HG03469 (cell line): ENCODE measurements around the gene SCUBE1.

ENCODE experiments used
- ATAC-seq: cut with Tn5 transposase; IDR thresholded peaks from one replicate; pipeline ENCODE4 v1.9.1; 2021; ENCODE audit warnings: mild to moderate bottlenecking, moderate library complexity, moderate number of reproducible peaks; ENCODE audit not compliant: unreplicated experiment

The SCUBE1 gene

GRCh38 chr22:43163241-43163795, 179.9 kb downstream of the SCUBE1 start:
- ATAC-seq = no peak

- no peak for ATAC-seq
Measured at GRCh38 chr22:43162412-43163150, 180.6 kb downstream of the SCUBE1 start.

- no peak for ATAC-seq
Measured at GRCh38 chr22:43160497-43161126, 182.6 kb downstream of the SCUBE1 start.

GRCh38 chr22:43159484-43160178, 183.5 kb downstream of the SCUBE1 start:
- no peak for ATAC-seq

GRCh38 chr22:43158778-43159483, 184.2 kb downstream of the SCUBE1 start:
- ATAC-seq = no peak

- ATAC-seq = no peak
Measured at GRCh38 chr22:43157874-43158546, 185.2 kb downstream of the SCUBE1 start.

- ATAC-seq = no peak
Measured at GRCh38 chr22:43156413-43156812, 186.8 kb downstream of the SCUBE1 start.

- ATAC-seq = no peak
Measured at GRCh38 chr22:43155789-43156188, 187.4 kb downstream of the SCUBE1 start.

GRCh38 chr22:43154887-43155536, 188.2 kb downstream of the SCUBE1 start:
- no peak for ATAC-seq

- no peak for ATAC-seq
Measured at GRCh38 chr22:43153899-43154298, 189.3 kb downstream of the SCUBE1 start.

GRCh38 chr22:43152357-43153071, 190.7 kb downstream of the SCUBE1 start:
- no peak for ATAC-seq

- ATAC-seq = no peak
Measured at GRCh38 chr22:43152003-43152356, 191.2 kb downstream of the SCUBE1 start.

GRCh38 chr22:43151251-43152002, 191.7 kb downstream of the SCUBE1 start, which contains the start of gene TSPO:
Gene TSPO (plus strand): TSS chr22:43151559. CDS start chr22:43159239, 7,680 bp downstream.
- no peak for ATAC-seq

- no peak for ATAC-seq
Measured at GRCh38 chr22:43150731-43151206, 192.4 kb downstream of the SCUBE1 start.

- ATAC-seq = no peak
Measured at GRCh38 chr22:43148581-43148980, 194.6 kb downstream of the SCUBE1 start.

- no peak for ATAC-seq
Measured at GRCh38 chr22:43147821-43148220, 195.4 kb downstream of the SCUBE1 start.
